ENCODE data around the gene ADAM30.
"Not testable (repeated sequence)": the region's sequence is repeated elsewhere in the genome, so short reads cannot be mapped to it uniquely, and the experiment has no call there.

The ADAM30 gene

DNA sequence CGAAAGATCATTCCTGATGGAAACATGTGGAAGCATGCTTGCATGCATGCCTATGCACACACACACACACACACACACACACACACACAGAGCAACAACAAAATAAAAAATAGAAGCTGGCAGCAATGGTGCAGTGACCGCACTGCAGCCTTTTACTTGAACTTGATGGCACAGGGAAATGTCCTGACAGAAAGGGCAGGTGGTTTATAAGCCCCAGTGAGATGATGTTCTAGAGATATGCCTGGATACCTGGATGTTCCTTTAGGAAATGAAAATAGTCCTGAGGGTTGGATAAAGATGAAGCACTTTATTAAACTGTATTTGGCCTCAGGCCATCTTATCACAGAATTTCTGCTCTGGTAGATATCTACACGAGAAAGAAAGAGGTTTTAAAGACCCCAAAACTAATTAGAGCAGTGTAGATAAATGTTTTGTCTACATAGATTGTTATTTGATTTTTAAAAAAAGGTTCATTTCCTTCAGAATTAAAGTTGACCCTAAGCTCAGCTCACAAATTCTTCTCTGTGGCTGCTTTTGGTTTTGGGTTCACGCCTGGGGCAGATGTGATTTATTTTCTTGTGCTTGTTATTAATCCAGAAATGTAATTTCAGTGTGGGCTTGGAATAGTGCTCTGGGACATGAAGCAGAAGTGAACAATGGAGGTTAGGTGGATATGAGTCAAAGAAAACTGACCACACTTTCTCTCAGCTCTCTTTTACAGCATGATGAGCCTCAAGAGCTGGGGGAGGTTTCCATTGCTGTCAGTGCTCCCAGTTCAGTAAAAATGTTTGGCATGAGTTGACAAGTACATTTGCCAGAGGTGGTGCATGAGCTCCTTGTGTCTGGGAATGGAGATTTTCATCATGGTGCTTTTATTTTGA lies 22.9 kb downstream of the ADAM30 start:
- no peak for DNase-seq

DNA sequence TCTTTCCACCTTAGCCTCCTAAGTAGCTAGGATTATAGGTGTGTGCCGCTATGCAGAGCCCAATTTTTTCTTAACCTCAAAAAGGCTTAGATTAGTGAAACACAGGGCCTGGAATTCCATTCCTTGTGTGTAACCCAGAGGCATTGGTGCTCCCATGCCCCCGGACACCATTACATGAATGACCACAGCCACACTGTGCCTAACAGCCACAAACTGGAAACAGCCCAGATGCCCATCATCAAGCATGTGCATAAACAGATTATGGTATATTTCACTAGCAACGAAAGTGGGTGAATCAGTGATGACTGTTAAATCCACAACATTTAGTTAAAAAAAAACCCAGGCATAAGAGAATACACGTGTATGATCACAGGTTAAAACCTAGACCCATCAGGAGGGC lies 24.4 kb downstream of the ADAM30 start:
- DNase-seq, result no peak

DNA sequence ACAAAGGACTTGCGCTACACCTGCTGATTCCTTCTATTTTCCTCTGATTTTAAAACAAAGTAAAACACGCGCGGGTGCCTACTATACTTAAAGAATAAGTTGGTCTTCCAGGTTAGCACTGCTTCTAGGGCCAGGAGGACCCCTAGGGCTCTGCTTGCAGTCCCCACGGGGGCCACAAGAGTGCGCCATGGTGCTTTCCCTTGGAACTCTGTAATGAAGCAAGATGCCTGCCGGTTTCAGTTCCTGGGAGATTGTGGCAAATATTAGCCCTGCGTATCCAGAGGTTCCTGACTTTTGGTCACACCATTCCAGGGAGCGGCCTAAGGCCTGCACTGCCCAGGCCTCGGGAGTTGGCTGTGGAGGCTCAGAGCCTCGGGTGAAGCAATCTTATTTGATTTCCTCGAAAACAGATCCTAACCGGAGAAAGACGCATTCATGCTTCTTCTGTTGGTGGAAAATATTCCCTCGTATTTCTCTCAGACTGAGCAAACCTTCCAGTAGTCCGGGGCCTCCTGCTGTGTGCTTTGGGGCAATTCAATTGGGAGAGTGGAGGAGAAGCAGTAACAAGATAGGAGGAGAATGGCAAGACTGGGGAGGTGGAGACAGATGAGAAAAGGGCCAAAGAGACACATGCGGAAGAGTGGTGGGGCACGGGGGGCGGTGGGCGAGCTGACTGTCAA lies 25.3 kb downstream of the ADAM30 start:
- DNase-seq, result peak; percentile 68

DNA sequence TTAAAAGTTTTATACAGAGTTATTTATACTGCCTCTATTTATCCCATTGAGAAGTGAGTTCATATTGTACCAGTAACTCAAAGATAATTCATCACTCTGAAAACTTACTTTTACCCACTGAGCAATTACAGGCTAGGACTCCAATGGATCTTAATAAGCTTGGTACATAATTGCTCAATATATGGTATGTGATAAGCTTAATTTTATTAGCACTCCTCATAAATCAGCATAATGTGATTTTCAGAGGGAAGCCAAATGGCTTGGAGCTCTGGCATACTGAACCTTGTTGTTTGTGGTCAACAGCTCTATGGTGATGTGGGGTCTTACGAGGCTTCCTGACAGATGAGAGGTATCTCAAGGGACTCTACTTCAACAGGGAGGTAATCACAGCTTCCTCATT lies 26.3 kb downstream of the ADAM30 start:
- DNase-seq, result no peak

DNA sequence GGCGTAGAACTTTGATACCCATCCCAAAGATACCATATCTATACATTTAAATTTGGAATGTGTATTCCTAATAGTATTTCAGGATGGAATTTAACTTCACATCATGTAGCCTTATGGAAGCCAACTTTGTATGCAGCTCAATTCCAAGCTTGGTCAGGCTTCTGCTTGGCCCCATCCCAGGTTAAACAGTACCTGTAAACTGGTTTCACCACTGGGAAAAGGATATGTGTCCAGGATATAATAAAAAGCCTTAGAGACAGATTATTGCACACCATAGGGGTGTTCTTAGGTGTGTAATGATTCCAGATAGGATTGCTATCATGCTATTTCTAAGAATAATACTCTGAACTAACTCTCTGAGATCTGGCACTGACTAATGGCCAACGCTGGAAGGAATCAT lies 28.1 kb downstream of the ADAM30 start:
- DNase-seq, result no peak

DNA sequence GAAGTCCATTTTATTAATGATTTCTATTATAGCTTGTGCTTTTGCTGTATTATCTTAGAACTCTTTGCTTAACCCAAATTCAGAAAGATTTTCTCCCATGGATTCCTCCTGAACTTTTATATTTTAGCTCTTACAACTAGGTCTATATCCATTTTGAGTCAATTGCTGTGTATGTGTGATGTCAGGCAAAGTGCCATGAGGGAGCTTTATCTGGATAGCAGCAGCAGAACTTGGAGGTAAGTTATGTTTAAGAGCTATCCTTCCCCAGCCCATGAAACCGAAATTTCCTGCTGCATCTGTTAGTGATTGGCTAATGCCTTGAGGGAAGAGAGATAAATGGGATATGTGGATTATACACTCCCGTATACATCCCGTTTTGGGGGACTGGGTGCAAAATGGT lies 29.9 kb downstream of the ADAM30 start:
- DNase-seq, result no peak

DNA sequence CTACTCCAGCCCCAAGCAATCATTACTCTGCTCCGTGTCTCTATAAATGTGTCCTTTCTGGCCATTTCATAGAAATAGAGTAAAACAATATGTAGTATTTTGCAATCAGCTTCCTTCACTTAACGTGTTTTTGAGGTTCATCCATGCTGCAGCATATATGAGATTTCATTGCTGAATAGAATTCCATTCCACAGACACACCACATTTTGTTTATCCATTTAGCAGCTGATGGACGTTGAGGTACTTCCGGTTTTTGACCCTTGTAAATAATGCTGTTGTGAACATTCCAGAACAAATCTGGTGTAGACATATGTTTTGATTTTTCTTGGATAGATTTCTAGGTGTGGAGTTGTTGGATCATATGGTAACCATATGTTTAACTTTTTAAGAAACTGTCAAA lies 30.7 kb downstream of the ADAM30 start:
- DNase-seq, result no peak

DNA sequence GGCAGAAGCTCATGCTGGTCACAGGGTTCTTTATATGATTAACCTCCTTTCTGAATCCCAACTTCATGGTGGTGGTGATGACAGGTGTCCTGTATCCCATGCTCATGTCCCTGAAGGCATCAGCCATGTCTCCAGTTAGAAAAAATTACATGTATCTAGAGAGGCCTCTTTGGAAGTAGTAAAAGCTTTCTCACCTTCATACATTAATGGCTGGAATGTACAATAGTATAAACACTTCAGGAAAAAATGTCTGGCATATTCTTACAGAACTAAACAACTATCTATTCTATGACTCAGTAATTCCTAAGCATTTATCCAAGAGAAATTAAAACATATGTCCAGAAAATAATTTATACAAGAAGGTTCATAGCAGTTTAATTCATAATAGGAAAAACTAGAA lies 34.0 kb downstream of the ADAM30 start:
- no peak for DNase-seq

DNA sequence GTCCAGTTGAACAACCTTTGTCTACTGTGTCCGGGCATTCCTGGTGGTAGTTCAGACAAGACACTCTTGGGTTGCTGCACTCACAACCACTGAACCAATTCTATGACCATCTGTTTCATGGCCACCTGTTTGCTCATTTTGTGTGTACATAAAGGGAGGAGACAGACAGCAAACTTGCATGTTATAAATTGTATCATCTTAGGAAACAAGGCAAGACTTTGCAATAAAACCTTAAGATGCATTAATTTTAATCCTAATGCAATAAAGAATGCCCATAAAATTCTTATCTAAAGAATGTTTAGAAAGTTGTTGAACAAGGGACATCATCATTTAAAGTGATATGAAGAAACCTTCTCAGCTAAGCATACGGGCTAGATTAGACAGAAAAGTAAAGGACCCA lies 34.8 kb downstream of the ADAM30 start:
- no peak for DNase-seq

DNA sequence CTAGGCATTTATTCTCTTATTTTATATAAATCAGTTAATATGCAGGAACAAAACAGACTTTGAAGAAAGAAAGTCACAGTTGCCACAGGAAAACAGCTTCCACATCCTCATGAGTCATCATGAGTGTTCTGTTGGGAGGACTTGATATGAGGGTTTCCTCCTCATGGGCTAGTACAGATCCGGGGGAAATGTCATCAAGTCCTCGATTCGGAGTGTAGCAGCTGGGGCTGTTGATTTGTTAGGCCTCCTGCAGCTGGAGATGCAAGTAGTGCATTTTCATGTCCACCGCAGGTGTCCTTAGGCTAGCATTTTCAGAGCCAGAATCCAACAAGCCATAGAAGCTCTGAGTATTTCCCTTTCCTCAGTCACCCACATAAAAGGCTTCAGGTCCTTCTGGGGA lies 36.7 kb downstream of the ADAM30 start:
- no peak for DNase-seq

DNA sequence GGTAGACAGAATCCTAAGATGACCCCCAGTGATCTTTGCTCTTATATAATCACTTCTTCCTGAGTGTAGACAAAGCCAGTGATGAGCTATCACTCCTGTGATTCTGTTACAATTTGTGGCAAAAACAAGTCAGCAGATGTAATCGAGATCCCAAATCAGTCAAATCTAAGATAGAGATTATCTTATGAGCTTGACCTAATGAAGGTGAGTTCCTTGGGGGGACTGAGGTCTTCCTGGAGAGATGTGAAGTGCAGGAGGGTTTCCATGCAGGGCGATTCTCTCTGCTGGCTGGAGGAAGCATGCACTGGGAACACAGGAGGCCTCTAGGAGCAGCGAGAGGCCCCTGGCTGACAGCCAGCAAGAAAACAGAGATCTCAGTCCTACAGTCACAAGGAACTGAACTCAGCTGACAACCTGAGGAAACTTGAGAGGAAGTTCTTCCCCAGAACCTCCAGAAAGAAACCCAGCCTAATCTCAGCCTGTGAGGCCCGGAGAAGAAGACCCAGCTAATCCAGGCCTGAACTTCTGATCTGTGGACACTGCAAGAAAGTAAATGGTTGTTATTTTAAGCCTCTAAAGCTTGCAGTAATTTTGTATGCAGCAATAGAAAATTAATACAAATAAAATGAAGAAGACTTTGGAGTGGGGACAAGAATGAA lies 37.6 kb downstream of the ADAM30 start:
- DNase-seq, result not testable (repeated sequence)

DNA sequence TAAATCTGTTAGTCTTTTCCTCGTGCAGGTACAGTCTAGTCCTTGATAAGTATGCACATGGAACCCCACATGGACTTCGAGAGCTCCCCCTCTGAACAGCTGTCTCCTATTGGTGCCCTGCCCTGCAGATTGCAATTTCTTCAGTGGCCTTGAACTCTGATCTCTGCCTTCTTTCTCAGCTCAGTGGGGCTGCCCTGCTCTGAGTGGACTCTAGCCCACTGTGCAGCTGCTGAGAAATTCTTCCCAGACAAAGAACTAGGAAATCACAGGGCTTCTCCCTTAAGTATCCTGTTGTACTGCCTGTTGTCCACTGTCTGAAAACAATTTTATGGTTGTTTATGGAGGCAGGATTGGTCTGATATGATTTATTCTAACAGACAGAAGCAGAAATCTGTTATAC lies 38.2 kb downstream of the ADAM30 start:
- no peak for DNase-seq

DNA sequence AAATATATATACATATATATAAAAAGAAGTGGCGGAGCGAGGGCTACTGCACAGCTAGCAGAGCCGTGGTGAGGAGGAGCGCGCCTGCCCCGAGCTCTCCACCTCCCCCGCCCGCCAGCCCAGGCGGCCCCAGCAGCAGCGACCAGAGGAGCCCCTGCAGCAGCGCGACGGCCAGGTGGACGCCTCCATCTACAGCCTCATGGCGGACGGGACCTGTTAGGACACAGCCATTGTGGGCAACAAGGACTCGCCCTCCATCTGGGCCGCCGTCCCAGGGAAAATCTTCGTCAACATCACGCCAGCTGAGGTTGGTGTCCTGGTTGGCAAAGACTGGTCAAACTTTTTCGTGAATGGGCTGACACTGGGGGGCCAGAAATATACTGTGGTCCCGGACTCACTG lies 43.2 kb downstream of the ADAM30 start:
- no peak for DNase-seq

DNA sequence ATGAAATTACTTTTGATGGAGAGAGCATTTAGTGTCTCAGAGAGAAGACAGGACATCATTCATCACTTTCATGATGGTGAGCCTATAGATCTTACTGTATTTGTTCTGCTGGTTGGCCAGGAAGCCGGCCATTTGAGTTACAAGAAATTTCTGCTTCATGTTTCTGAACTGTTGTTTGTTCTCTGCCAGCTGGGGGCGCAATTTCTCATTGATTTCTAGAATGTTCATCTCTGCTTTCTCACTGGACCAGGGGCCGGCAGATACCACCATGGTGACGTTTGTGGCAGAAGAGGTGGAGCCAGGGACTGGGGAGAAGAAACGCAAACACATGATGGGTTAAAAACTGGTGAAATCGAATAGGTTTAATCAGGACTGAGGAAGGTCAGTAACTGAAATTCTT lies 52.1 kb downstream of the ADAM30 start:
- not testable (repeated sequence) for DNase-seq

Measured in NCI-H510A treated with DMSO at 0.1 percent for 48 hours (cell line).